Right lobe of liver (tissue), 6 donors: ENCODE measurements around the gene GABRR3. TPM values are rescaled to one million over a fixed set of nuclear protein-coding genes. Genes with fewer than 3 reads are reported as not detected.

Experiments used
- ATAC-seq, 4 donors: fragments of 200-7000 bp; cut with Tn5 transposase; one replicate each; pipeline ENCODE4 v1.9.1; 2020; ENCODE audit warnings: mild to moderate bottlenecking in 4 of 4, moderate library complexity in 4 of 4
- DNase-seq, 3 donors: peaks; one replicate each; pipeline ENCODE4 v3.0.0-alpha.2; 2020
- H3K27ac ChIP-seq, 3 donors: fragments of 200-600 bp; one replicate each; pipeline ENCODE4 v1.8.0; 2022
- H3K27me3 ChIP-seq, 2 donors: fragments of 200-600 bp; one replicate each; pipeline ENCODE4 v1.8.0; 2022
- H3K36me3 ChIP-seq, 4 donors: fragments of 200-600 bp; sonication (generic) in 1 of 4; one replicate each; pipeline versions ENCODE4 v1.5.1 to v1.8.0; 2017 to 2022; ENCODE audit warnings: control low read depth in 1 of 4
- H3K4me1 ChIP-seq, 4 donors: fragments of 200-600 bp; sonication (generic) in 1 of 4; one replicate each; pipeline versions ENCODE4 v1.5.1 to v1.8.0; 2017 to 2022; ENCODE audit warnings: control low read depth in 1 of 4
- H3K4me3 ChIP-seq, 3 donors: fragments of 200-600 bp; one replicate each; pipeline ENCODE4 v1.8.0; 2022
- H3K9me3 ChIP-seq, 4 donors: fragments of 200-600 bp; sonication (generic) in 1 of 4; one replicate each; pipeline versions ENCODE4 v1.5.1 to v1.8.0; 2017 to 2022; ENCODE audit warnings: control low read depth in 1 of 4
- POLR2A ChIP-seq: fragments of 450-650 bp; IDR thresholded peaks from one replicate; pipeline ENCODE4 v1.6.1; 2017; ENCODE audit warnings: antibody characterized with exemption, mild to moderate bottlenecking
- WGBS: methylation state at CpG from one replicate; pipeline ENCODE4 v1.1.6; 2018; ENCODE audit warnings: low coverage, low lambda C conversion rate; ENCODE audit not compliant: insufficient coverage; ENCODE audit errors: missing lambda C conversion rate; 5-methylcytosine and 5-hydroxymethylcytosine counted together
- intact Hi-C, 2 donors: fragments of 100-400 bp; cut with DNase I; formaldehyde crosslinking; loops; one replicate each; pipeline versions ENCODE4 v1.11.2 to v1.14.1; 2022
- total RNA-seq, 6 experiments: library from RNA; depleted of rRNA in 2 of 6; stranded (reverse); fragments of >200 nt in 2 of 6; fragmentation: NEBNext Ultra II Directional in 3 of 6; extraction: Animal tissue kit (Norgen Biotek cat#: 25700) in 3 of 6; gene quantifications; one replicate each; pipeline versions ENCODE4 v1.1.0 to v1.2.4, GENCODE V29; 2016 to 2023
- TF ChIP-seq, protein P1 (sequence below), 4 donors: fragments of 200-600 bp in 3 of 4; fragments of 450-650 bp in 1 of 4; IDR thresholded peaks; one replicate each; pipeline versions ENCODE4 v1.5.1 to v1.8.0; 2016 to 2022; ENCODE audit warnings: antibody characterized with exemption in 4 of 4, mild to moderate bottlenecking in 2 of 4
- donor health status: DM: no; HTN: yes; CAD: no.
- donor health status: DM: no; HTN: no; CAD: no.
- donor health status: DM: no; HTN: no; CAD: no.
- donor health status: DM: no; HTN: yes; CAD: no.
- donor health status: DM: no; HTN: yes; CAD: no.

The GABRR3 gene
- total RNA-seq, 6 experiments from 2014 or later = 0.51 TPM; not detected in 5

GRCh38 chr3:98022978-98023820, 11.9 kb downstream of the GABRR3 start:
- H3K4me1 ChIP-seq = no peaks in the 10 kb centered on the region
- no peak overlapping the region for H3K27ac ChIP-seq
- intact Hi-C loops = loop anchor here (5.0 kb wide), 1 partner anchor 231 kb away; no protein-coding TSS in a partner anchor
- DNase-seq = peak; percentile 88 to 89 (median 88)
- TF ChIP-seq, protein P1, sequence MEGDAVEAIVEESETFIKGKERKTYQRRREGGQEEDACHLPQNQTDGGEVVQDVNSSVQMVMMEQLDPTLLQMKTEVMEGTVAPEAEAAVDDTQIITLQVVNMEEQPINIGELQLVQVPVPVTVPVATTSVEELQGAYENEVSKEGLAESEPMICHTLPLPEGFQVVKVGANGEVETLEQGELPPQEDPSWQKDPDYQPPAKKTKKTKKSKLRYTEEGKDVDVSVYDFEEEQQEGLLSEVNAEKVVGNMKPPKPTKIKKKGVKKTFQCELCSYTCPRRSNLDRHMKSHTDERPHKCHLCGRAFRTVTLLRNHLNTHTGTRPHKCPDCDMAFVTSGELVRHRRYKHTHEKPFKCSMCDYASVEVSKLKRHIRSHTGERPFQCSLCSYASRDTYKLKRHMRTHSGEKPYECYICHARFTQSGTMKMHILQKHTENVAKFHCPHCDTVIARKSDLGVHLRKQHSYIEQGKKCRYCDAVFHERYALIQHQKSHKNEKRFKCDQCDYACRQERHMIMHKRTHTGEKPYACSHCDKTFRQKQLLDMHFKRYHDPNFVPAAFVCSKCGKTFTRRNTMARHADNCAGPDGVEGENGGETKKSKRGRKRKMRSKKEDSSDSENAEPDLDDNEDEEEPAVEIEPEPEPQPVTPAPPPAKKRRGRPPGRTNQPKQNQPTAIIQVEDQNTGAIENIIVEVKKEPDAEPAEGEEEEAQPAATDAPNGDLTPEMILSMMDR (IDR thresholded peaks at IDR 0.05) = peak; percentile 91 to 98 (median 97)
- no peak for TF ChIP-seq POLR2A
- no peaks in the 10 kb centered on the region for H3K9me3 ChIP-seq
- ATAC-seq = peak; percentile 86 to 97 (median 94)
- no peaks in the 10 kb centered on the region for H3K36me3 ChIP-seq
- 24% methylated on average over 13 of the region's 13 CpGs for WGBS
- H3K4me3 ChIP-seq = no peak overlapping the region
- no peaks in the 10 kb centered on the region for H3K27me3 ChIP-seq

GRCh38 chr3:98021830-98022560, 13.1 kb downstream of the GABRR3 start:
- TF ChIP-seq, protein P1 (IDR thresholded peaks at IDR 0.05) = no peak
- TF ChIP-seq POLR2A = no peak
- Histone ChIP-seq H3K36me3 (no peaks in the 10 kb centered on the region), H3K27me3 (no peaks in the 10 kb centered on the region), H3K4me3 (no peak overlapping the region), H3K4me1 (no peaks in the 10 kb centered on the region), H3K27ac (no peak overlapping the region), H3K9me3 (no peaks in the 10 kb centered on the region)
- DNase-seq (no peak), ATAC-seq (peak in 1 of 4 donors; percentile 76)
- WGBS = 52% methylated on average over 5 of the region's 5 CpGs
- intact Hi-C loops = loop anchor here (5.0 kb wide), 1 partner anchor 230 kb away; no protein-coding TSS in a partner anchor

GRCh38 chr3:98020412-98020811, 14.7 kb downstream of the GABRR3 start:
- ATAC-seq (no peak), DNase-seq (no peak)
- TF ChIP-seq POLR2A = no peak
- TF ChIP-seq, protein P1 (IDR thresholded peaks at IDR 0.05) = no peak
- WGBS = 97% methylated on average over 4 of the region's 4 CpGs
- Histone ChIP-seq H3K4me3 (no peak overlapping the region), H3K27me3 (no peaks in the 10 kb centered on the region), H3K4me1 (no peaks in the 10 kb centered on the region), H3K27ac (no peak overlapping the region), H3K9me3 (no peaks in the 10 kb centered on the region), H3K36me3 (no peaks in the 10 kb centered on the region)
- intact Hi-C loops = loop anchor here (5.0 kb wide), 1 partner anchor 228 kb away; no protein-coding TSS in a partner anchor

- TF ChIP-seq, protein P1 (IDR thresholded peaks at IDR 0.05) = no peak
- TF ChIP-seq POLR2A = no peak
- intact Hi-C loops = no loop called here
- DNase-seq (no peak), ATAC-seq (no peak)
- Histone ChIP-seq H3K36me3 (no peaks in the 10 kb centered on the region), H3K27me3 (no peaks in the 10 kb centered on the region), H3K4me1 (peaks cover 0 to 12% (median 0%) of the 10 kb centered on the region in 4 donors), H3K27ac (no peak overlapping the region), H3K4me3 (no peak overlapping the region), H3K9me3 (no peaks in the 10 kb centered on the region)
- WGBS = 84% methylated on average over 4 of the region's 4 CpGs
Measured at GRCh38 chr3:98018301-98018700, 16.8 kb downstream of the GABRR3 start.
